CD4-positive, alpha-beta T cell (primary cell): ENCODE measurements around the gene LMF1. TPM values are rescaled to one million over a fixed set of nuclear protein-coding genes. Genes with fewer than 3 reads are reported as not detected.

Experiments used
- ATAC-seq: fragments of 200-7000 bp; cut with Tn5 transposase; one replicate; pipeline ENCODE4 v1.10.0; 2022; ENCODE audit warnings: mild to moderate bottlenecking; ENCODE audit not compliant: poor library complexity
- CTCF ChIA-PET: fragments of 350-600 bp; sonication (Branson Sonifier 250); formaldehyde crosslinking; loops from one replicate; lab custom pipeline; 2021; ENCODE audit warnings: antibody characterized with exemption, inconsistent platforms; lab: Charles Lee
- POLR2A ChIA-PET: fragments of 350-600 bp; sonication (Branson Sonifier 250); formaldehyde crosslinking; loops from one replicate; lab custom pipeline; 2021; ENCODE audit warnings: antibody characterized with exemption, inconsistent platforms; lab: Charles Lee
- DNase-seq, 14 experiments: peaks; one replicate each; pipeline ENCODE4 v3.0.0-alpha.2; 2013 to 2020; ENCODE audit warnings: mixed read lengths in 2 of 14
- H3K27ac ChIP-seq, 2 donors: one replicate each; pipeline versions ENCODE4 v1.5.1 to v1.7.0; 2013; ENCODE audit warnings: low read length in 2 of 2, low read depth in 1 of 2, mild to moderate bottlenecking in 1 of 2
- H3K27me3 ChIP-seq, 2 experiments: 1 replicate in 1 of 2; 2 replicates in 1 of 2; pipeline versions ENCODE4 v1.6.1 to v1.7.0; 2013; ENCODE audit warnings: low read length in 2 of 2, control low read depth in 1 of 2, mild to moderate bottlenecking in 1 of 2, moderate library complexity in 1 of 2; ENCODE audit not compliant: insufficient read depth in 2 of 2, control insufficient read depth in 1 of 2
- H3K36me3 ChIP-seq: one replicate; pipeline ENCODE4 v1.6.1; 2013; ENCODE audit warnings: low read length, control low read depth; ENCODE audit not compliant: insufficient read depth
- H3K4me1 ChIP-seq: one replicate; pipeline ENCODE4 v1.6.1; 2013; ENCODE audit warnings: low read length, control low read depth; ENCODE audit not compliant: insufficient read depth
- H3K4me3 ChIP-seq: one replicate; pipeline ENCODE4 v1.5.1; 2013; ENCODE audit warnings: mild to moderate bottlenecking, low read length, moderate library complexity
- H3K9me3 ChIP-seq, 2 experiments: 1 replicate in 1 of 2; 2 replicates in 1 of 2; pipeline versions ENCODE4 v1.6.1 to v1.7.0; 2013; ENCODE audit warnings: low read length in 2 of 2, mild to moderate bottlenecking in 2 of 2, control low read depth in 1 of 2, moderate library complexity in 1 of 2; ENCODE audit not compliant: control insufficient read depth in 1 of 2, insufficient read depth in 1 of 2
- H3K27ac Mint-ChIP-seq: one replicate; pipeline ENCODE4 v1.8.0; 2020; ENCODE audit warnings: mixed read lengths
- H3K27me3 Mint-ChIP-seq: one replicate; pipeline ENCODE4 v1.8.0; 2021; ENCODE audit warnings: mixed read lengths
- H3K36me3 Mint-ChIP-seq: one replicate; pipeline ENCODE4 v1.8.0; 2021; ENCODE audit warnings: low read depth, mixed read lengths
- H3K4me1 Mint-ChIP-seq: one replicate; pipeline ENCODE4 v1.8.0; 2021; ENCODE audit warnings: low read depth, mixed read lengths
- H3K4me3 Mint-ChIP-seq: one replicate; pipeline ENCODE4 v1.8.0; 2020; ENCODE audit warnings: mild to moderate bottlenecking, mixed read lengths
- H3K9me3 Mint-ChIP-seq: one replicate; pipeline ENCODE4 v1.8.0; 2020; ENCODE audit warnings: mixed read lengths
- intact Hi-C, 2 experiments: fragments of 100-400 bp; cut with DNase I in 1 of 2; cut with micrococcal nuclease in 1 of 2; formaldehyde crosslinking; loops; one replicate each; pipeline versions ENCODE4 v1.15.1 to v1.9.0; 2023 to 2025; cut with DNase I, micrococcal nuclease
- polyA plus RNA-seq, 2 donors: library from polyadenylated mRNA; unstranded; fragments of 120-200 nt; gene quantifications; one replicate each; pipeline ENCODE4 v1.2.1, GENCODE V29; 2013
- total RNA-seq, 174 experiments: library from RNA in 2 of 174; stranded (reverse) in 2 of 174; gene quantifications; one replicate each; pipeline ENCODE4 v1.2.3 and lab custom pipeline; 2021 to 2026
- TF ChIP-seq, protein P1 (sequence below): fragments of 200-600 bp; IDR thresholded peaks from one replicate; pipeline ENCODE4 v1.8.0; 2022; ENCODE audit warnings: antibody characterized with exemption, mild to moderate bottlenecking

The LMF1 gene
- total RNA-seq (10 to 100 TPM; 26.8 to 27.6 TPM), total RNA-seq (lab: John Stamatoyannopoulos, UW) (4.6 to 39.1 (median 17.3) reads per million in 172 experiments)
- 19.0 TPM for polyA plus RNA-seq (2013, experiment 1 of 2)
- polyA plus RNA-seq (2013, experiment 2 of 2), result 26.5 TPM

DNA sequence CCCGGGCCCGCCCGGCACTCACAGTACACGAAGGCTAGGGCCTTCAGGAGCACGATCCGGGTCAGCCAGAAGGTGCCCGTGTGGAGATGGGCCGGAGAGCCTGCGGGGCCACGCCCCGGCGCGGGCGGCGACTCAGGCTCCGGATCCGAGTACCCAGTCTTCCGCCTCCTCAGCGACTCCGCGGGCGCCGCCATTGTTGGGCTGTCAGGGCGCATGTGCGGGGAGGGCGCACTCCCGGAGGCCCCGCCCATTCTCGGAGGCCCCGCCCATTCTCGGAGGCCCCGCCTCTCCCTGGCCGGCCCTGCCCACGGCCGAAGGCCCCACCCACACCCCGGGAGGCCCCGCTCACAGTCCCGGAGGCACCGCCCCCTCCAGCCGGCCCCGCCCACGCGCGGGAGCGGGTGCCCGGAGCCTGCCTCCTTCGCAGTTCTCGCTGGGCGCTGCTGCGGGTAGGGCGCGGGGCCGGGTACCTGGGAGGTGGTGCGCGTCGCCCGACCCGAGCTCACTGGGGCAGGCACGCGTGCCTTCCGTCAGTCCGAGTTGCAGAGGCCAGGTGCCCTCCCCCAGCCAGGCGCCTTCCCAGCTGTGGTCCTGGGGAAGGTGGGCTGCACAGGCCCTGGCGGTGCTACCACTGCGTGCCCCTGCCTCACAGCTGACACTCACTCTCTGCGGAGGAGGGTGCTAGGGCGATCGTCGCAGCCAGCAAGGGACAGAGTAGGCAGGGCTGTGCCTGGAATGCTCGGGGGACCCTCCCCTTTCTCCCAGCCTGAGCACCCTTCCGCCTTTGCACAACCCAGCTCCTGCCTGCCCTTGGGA is at the start of gene LMF1:
TSS of gene LMF1 (minus strand) at position 219 of the 816 bp plus-strand sequence. CDS start at position 215, 4 bp downstream.
- intact Hi-C loops, result loop anchor here in 1 of 2 experiments (1.0 to 5.0 kb wide), 4 partner anchors 9 to 183 kb away; partner anchors contain the start of genes CACNA1H, CHTF18 and RPUSD1
- no peaks in the 10 kb centered on the region for H3K27me3 Mint-ChIP-seq
- DNase-seq, result peak; percentile 92 to 100 (median 96)
- H3K27me3 ChIP-seq, result no peaks in the 10 kb centered on the region
- CTCF ChIA-PET, result no interaction called here
- peaks cover 18% of the 10 kb centered on the region for H3K36me3 Mint-ChIP-seq
- peak within 1 kb of the TSS; percentile 66 for H3K4me3 ChIP-seq
- ATAC-seq, result peak; percentile 96
- H3K4me1 Mint-ChIP-seq, result peaks cover 27% of the 10 kb centered on the region
- H3K9me3 Mint-ChIP-seq, result no peaks in the 10 kb centered on the region
- peak within 1 kb of the TSS; percentile 90 for H3K4me3 Mint-ChIP-seq
- H3K27ac Mint-ChIP-seq, result peak within 1 kb of the TSS; percentile 66
- POLR2A ChIA-PET, result interaction anchor here (1.7 to 3.2 kb wide), 2 partner anchors 10 to 27 kb away, joined by 6 to 24 read pairs; partner anchors contain the start of gene SOX8
- H3K27ac ChIP-seq, result peak within 1 kb of the TSS; percentile 44 to 53
- peaks cover 10% of the 10 kb centered on the region for H3K36me3 ChIP-seq
- peaks cover 0 to 3% of the 10 kb centered on the region in 2 experiments for H3K9me3 ChIP-seq
- TF ChIP-seq, protein P1, sequence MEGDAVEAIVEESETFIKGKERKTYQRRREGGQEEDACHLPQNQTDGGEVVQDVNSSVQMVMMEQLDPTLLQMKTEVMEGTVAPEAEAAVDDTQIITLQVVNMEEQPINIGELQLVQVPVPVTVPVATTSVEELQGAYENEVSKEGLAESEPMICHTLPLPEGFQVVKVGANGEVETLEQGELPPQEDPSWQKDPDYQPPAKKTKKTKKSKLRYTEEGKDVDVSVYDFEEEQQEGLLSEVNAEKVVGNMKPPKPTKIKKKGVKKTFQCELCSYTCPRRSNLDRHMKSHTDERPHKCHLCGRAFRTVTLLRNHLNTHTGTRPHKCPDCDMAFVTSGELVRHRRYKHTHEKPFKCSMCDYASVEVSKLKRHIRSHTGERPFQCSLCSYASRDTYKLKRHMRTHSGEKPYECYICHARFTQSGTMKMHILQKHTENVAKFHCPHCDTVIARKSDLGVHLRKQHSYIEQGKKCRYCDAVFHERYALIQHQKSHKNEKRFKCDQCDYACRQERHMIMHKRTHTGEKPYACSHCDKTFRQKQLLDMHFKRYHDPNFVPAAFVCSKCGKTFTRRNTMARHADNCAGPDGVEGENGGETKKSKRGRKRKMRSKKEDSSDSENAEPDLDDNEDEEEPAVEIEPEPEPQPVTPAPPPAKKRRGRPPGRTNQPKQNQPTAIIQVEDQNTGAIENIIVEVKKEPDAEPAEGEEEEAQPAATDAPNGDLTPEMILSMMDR, result no peak
- peaks cover 30% of the 10 kb centered on the region for H3K4me1 ChIP-seq

DNA sequence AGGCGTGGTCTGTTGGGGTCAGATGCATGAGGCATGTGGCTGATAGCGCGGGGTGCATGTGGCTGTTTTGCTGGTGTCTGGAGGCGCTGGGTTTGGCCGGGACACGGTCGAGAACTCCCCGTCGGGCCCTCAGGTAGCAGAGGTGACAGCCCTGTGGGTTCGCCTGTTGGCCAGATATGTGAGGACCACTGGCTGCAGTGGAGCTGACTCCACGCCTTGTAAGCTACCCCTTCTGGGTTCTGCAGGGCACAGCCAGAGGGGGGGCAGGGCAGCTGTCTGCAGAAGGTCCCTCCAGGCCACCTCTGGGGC is 49.3 kb upstream of the LMF1 start:
- H3K4me1 Mint-ChIP-seq, result no peaks in the 10 kb centered on the region
- Histone ChIP-seq H3K4me3 (no peak overlapping the region), H3K9me3 (peaks cover 0 to 1% of the 10 kb centered on the region in 2 experiments), H3K4me1 (no peaks in the 10 kb centered on the region), H3K27ac (no peak overlapping the region), H3K36me3 (no peaks in the 10 kb centered on the region), H3K27me3 (peaks cover 0 to 5% of the 10 kb centered on the region in 2 experiments)
- POLR2A ChIA-PET, result no interaction called here
- H3K27ac Mint-ChIP-seq, result no peak overlapping the region
- H3K9me3 Mint-ChIP-seq, result no peaks in the 10 kb centered on the region
- H3K36me3 Mint-ChIP-seq, result no peaks in the 10 kb centered on the region
- H3K27me3 Mint-ChIP-seq, result peaks cover 4% of the 10 kb centered on the region
- no peak overlapping the region for H3K4me3 Mint-ChIP-seq
- ATAC-seq (no peak), DNase-seq (no peak)
- intact Hi-C loops, result no loop called here
- CTCF ChIA-PET, result no interaction called here
- TF ChIP-seq, protein P1, result no peak

DNA sequence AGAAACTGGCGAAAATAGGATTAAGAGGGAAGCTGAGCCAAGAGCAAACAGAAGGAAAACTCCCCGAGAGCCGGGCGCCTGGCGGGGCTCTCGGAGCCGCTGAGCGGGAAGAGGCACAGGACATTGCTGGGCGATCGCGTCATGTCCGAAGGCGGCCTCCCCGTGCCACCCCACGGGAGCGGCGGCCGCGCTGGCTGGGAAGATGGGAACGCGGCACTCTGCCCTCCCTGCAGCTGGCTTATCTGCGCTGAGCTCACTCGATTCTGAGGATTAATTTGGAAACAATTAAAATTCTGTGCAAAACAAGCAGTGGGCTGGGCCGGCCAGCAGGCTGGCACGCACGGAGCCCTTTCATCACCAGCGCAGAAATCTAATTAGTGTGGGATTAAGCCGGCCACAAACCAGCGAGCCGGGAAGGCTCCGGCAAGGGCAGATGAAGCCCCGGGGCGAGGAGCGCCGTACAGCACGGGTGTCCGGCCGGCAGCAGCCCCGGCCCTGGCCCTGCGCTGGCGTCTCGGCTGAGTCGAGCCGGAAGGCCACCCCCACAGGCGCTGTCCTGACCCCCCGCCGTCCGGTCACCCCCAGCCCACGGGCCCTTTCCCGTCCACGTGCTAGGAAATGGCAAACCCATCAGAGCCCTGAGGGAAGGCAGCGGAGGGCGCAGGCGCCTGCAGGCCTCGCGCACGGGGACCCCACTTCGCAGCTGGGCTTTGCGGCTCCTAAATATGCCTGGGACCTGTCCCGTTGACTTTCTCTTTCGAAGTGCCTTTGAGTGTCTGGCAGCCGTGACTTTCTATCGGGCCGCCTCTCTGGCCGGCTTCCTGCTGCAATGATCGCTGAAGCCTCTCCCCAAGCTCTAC is 48.7 kb upstream of the LMF1 start:
- ChIA-PET POLR2A (no interaction called here), CTCF (no interaction called here)
- H3K4me3 ChIP-seq, result no peak overlapping the region
- Mint-ChIP-seq H3K4me1 (no peaks in the 10 kb centered on the region), H3K27me3 (peaks cover 4% of the 10 kb centered on the region), H3K9me3 (no peaks in the 10 kb centered on the region), H3K27ac (no peak overlapping the region), H3K36me3 (no peaks in the 10 kb centered on the region), H3K4me3 (no peak overlapping the region)
- no peaks in the 10 kb centered on the region for H3K4me1 ChIP-seq
- no peaks in the 10 kb centered on the region for H3K36me3 ChIP-seq
- TF ChIP-seq, protein P1, result no peak
- H3K27ac ChIP-seq, result no peak overlapping the region
- no peak for ATAC-seq
- H3K9me3 ChIP-seq, result no peaks in the 10 kb centered on the region
- peaks cover 0 to 4% of the 10 kb centered on the region in 2 experiments for H3K27me3 ChIP-seq
- intact Hi-C loops, result no loop called here
- DNase-seq, result no peak
